ELR (cell line): ENCODE data around the gene FLT3.
"Not testable (repeated sequence)": the region's sequence is repeated elsewhere in the genome, so short reads cannot be mapped to it uniquely, and the experiment has no call there.

ENCODE experiments used
- DNase-seq: peaks from one replicate; pipeline ENCODE4 v3.0.0-alpha.2; 2015; ENCODE audit warnings: low read depth

The FLT3 gene

DNA sequence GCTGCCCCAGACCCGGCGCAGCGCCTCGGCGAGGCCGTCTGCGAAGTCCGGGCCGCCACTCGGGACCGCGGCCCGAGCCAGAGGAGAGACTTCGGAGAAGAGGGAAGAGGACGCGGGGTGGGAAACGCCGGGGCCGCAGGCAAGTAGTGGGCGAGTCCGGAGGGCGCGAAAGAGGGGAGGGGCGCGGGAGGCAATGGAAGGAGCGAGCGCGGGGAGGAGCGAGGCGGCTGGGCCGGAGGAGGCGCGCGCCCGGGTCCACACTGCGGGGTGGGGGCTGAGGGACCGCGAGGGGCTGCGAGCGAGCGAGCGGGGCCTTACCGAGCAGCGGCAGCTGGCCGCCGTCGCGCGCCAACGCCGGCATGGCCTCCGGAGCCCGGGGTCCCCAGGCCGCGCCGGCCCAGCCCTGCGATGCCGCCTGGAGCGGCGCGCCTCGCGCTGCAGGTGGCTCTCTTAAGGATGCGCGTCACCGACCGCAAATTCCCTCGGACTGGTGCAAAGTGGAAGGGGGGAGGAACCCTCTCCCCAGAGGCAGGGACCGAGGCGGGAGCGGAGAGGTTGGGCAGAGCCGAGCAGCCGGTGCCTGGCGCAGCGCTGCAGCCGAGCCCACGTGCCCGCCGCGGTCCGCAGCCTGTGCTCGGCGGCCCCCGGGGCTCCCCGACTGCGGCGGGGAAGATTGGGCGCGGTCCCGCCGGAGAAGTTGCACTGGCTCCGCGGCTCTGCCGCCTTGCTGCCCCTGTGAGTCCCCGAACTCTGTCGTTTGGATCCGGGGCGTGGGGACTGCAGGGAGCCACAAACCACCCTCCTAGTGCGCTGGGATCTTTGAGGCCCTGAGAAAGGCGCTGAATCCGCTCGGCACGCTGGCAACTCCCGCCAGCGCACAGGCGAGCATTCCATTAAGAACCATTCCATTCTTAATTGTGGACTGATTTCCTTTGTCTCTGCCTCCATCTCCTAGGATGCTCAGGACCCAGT lies at the start of gene FLT3:
Gene FLT3, minus strand, starts transcription at position 427 of the 972 bp plus-strand sequence. Its CDS starts 66 bp downstream, at position 361.
- peak; percentile 60 for DNase-seq

DNA sequence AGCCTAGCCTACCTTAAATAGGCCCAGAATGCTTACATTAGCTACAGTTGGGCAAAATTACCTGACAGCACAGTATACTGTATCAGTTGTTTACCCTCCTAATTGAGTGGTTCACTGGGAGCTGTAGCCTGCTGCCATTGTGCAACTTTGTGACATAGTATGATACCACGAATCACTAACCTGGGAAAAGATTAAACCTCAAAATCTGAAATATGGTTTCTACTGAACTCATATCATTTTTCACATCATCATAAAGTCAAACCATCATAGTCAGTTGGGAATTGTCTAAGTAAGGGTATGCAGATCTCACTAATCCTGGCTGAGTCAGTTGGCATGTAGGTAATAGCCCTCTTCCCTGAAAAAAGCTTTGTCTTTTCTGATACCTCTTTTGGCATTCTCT lies 47.1 kb upstream of the FLT3 start:
- peak; percentile 12 for DNase-seq

DNA sequence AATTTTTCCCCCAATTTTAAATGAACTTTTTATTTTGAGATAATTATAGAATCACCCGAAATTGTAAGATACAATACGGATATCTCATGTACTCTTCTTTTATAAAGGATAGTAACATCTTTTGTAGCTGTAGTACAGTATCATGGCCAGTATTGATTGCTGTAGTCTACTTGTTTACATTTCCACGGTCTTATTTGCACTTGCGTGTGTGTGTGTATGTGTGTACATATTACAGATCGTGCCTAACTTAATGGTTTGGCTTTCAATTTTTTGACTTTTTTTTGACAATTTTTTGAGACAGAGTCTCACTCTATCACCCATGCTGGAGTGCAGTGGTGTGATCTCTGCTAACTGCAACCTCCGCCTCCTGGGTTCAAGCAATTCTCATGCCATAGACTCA lies 44.7 kb upstream of the FLT3 start:
- no peak for DNase-seq

DNA sequence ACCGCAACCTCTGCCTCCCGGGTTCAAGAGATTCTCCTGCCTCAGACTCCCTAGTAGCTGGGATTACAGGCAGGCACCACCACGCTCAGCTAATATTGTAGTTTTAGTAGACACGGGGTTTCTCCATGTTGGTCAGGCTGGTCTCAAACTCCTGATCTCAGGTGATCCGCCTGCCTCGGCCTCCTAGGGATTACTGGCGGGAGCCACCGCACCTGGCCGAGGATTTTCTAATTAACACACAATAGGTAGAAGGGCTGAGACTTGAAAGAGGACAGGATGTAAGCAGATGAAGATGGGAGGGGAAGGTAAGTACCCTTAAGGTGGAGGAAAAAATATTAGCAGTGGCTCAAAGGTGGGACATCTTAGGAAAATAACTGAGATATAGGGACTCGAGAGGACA lies 41.2 kb upstream of the FLT3 start:
- DNase-seq, result not testable (repeated sequence)

DNA sequence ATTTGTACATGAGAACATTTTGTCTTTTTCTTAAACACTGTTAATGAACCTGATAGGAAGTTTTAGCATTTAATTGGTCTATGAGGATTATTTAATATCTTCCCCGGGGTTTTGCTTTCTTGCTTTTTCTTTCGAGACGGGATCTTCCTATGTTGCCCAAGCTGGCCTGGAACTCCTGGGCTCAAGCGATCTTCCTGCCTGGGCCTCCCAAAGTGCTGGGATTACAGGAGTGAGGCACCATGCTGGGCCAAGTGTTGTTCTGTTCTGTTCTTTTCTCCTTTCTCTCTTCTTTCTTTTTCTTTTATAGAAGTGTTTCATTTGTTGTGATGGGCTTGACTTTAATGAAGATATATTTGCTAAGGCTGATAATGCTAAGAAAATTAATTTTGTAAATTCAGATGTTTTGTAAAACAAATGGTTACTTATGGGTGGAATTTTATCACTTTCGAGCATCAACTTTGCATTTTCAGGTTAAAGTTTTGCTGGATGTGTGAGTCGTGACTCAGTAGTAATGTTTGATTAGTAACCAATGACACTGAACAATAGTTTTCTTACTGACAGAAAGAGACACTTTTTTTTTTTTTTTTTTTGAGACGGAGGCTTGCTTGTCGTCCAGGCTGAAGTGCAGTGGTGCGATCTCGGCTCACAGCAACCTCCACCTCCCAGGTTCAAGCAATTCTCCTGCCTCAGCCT lies 40.2 kb upstream of the FLT3 start:
- peak; percentile 62 for DNase-seq

DNA sequence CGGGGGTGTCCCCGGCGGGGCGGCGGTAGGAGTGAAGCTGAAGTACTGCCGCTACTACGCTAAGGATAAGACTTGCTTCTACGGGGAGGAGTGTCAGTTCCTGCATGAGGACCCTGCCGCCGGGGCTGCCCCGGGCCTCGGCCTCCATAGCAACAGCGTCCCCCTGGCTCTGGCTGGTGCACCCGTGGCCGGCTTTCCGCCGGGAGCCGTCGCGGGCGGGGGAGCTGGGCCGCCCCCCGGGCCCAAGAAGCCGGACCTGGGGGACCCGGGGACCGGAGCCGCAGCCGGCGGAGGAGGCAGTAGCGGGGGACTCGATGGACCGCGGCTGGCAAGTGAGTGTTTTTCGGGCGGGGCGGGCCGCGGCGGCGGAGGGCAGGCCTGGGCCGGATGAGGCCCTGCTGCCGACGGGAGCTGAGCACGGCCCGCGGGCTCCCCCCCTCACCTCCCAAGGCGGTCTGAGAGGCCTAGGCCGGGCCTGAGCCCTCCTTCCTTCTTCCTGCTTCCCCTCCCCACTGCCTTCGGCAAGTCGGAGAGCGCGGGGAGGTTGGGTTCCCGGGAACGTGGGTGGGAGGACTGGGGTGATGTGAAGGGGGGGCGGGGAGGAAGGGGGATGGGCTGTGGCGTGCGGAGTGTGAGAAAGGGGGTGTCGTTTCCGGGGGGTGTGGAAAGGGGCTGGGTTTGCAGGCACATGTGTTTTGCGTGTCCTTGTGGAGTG lies 38.5 kb upstream of the FLT3 start:
- peak; percentile 88 for DNase-seq

DNA sequence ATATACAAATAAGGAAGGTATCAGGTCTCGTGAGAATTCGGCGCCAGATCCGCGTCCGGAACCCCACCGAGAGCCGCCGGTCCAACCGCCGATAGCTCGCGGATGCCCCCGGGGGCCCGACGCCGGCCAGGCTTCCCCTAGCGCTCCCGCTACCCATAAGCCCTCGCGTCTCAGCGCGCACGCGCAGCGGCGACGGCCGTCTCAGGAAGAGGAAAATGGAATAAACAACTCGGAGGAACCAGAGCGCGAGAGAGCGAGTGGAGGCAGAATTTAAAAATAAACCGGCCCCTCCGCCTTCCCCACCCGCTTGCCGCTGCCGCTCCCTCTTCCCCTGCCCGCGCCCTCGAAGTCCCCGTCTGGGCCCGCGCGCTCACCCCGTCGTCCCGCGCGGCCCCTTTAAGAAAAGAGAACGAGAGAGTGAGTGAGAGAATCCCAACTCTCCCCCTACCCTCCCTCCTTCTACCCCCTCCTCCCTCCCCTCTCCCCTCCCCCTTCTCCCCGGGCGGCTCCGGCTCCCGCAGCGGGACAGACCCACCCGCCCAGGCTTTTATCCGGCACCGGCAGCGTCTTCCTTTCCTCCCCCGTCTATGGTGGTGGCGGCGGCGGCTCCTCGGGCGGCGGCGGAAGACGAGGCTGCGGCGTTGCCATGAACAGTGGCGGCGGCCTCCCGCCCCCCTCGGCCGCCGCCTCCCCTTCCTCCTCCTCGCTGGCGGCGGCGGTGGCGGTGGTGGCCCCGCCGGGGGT lies 37.8 kb upstream of the FLT3 start, which contains the start of gene PAN3:
Gene PAN3, plus strand, starts transcription at position 534 of the 744 bp plus-strand sequence. Its CDS starts 113 bp downstream, at position 647.
- DNase-seq, result peak; percentile 92

DNA sequence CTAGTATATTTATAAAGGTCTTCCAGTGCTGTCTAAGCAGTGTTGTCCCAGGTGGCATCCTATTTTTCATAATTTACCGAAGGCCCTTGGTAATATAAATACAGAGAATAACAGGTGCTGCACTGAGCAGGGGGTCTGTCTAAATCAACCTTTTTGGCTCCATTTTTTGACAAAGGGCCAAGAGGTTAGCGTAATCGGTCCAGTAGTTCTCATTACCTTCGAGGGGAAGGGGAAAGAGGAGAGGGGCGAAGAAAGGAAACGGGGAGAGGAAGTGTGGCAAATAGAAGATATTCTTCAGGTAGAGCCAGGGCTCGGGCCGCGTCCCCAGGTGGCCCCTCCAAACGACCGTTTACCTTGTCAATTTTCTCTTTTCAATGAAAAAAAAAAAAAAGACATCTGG lies 37.2 kb upstream of the FLT3 start:
- peak; percentile 24 for DNase-seq

DNA sequence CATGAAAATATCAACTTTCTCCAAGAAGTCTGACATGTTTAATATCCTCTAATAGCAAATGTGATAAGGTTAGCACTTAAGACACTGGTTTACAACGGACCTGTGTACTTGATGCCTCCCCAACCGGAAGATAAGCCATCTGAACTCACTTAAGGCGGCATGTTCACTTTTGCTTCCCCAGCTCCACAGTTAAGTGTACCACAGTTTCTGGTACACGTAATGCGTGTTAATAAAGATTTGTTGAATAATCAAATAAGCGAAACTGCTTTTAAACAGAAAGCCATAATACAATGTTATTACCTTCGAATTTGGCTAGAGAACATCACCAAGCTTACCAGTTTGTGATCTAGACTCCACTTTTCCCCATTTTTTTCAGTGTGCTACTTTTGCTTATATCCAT lies 36.5 kb upstream of the FLT3 start:
- no peak for DNase-seq

DNA sequence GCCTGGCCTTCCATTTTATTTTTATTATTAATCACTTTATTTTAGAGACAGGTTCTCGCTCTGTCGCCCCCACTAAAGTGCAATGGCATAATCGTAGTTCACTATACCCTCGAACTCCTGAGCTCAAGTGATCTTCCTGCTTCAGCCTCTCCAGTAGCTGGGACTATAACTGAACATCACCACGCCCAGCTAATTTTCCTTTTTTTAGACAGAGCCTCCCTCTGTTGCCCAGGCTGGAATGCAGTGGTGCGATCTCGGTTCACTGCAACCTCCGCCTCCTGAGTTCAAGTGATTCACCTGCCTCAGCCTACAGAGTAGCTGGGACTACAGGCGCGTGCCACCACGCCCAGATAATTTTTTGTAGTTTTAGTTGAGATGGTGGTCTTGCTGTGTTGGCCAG lies 31.3 kb upstream of the FLT3 start:
- no peak for DNase-seq

DNA sequence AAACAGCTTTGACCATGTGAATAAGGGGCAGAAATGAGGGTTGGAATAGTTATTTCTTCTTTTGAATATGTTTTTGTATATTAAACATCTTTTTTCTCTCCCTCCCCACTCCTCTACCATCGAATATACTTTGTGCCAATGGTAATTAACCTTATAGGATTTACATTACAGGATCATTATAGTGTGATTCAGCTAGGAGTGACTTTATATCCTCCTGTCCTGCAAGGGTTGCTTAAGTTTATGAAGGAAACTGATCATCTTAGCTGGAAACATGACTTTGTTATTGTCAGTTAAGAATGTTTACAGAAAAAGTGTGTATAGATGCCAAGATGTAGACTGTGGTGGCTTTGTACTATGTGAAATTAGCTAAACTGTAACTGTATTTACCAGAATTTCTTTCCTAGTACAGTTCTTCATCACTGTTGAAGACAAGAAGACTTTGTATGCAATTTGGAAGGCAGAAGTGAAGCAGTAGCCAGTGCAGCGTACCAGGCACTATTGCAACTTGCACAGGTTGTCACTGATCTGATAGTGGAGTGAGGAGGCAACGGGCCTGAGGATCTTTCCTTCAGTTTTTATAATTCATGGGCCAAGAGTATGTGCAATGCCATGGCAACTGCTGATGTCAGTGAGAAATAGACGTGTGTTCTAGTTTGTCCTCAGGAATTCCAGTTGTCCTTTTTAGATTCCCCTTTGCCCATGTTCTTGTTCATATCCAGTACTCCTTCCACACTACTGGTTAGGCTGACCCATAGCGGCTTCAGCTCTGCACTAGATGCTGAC lies 29.7 kb upstream of the FLT3 start:
- no peak for DNase-seq

DNA sequence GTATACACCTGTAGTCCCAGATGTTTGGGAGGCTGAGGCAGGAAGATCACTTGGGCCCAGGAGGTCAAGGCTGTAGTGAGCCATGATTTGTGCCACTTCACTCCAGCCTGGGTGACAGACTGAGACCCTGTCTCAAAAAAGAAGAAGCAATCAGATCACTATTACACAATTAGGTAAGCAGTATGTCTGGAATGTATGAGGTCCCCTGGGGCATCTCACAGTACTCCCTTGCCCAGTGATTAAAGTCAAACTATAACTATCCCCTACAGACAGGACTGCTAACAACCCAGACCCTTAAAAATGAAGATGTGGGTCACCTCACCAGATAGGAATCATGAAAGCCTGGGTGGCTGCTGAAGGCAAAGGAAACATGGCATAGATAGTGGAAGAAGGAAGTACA lies 28.6 kb upstream of the FLT3 start:
- no peak for DNase-seq

DNA sequence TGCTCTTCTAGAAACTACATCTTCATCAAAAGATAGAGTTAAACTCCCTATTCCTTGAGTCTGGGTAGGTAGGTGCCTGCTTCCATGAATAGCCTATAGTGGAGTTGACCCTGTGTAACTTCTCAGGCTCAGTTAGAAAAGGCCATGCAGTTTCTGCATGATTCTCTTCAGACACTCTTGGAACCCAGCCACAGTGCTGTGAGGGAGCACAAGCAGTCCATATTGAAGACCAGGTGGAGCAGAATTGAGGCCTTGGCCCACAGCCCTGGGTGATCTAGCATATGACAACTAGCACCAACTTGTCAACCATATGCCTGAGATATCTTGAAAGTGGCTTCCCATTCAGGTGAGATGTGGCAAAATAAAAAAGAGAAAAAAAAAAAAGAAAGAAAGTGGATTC lies 27.7 kb upstream of the FLT3 start:
- no peak for DNase-seq

DNA sequence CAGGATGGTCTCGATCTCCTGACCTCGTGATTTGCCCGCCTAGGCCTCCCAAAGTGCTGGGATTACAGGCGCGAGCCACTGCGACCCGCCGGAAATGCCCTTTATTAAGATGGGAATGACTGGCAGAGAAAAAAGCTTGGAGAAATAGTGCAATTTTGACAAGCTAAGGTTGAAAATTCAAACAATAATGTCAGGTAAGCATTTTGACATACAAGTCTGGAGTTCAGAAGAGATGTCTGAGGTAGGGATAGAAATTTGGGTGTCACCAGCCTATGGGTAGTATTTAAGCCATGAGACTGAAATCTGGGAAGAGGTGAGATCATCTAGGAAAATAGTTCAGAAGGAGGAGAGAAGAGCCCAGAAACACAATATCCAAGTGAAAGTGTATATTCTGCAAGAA lies 20.8 kb upstream of the FLT3 start:
- no peak for DNase-seq

DNA sequence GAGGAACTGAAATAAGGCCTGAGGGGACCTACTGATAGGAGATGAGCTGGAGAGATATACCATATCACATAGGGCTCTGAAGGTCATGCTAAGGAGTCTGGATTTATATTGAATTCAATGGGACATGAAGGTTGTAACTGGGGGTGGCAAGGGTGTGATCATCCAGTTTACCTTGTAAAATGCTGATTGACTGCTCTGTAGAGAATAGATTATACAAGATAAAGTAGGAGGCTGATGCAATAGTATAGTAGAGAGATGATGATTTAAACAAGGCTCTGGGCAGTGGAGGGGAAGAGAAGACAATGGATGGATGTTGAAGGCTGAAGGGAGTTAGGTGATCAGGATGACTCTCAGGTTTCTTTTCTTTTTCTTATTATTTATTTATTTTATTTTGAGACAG lies 19.9 kb upstream of the FLT3 start:
- DNase-seq, result no peak

DNA sequence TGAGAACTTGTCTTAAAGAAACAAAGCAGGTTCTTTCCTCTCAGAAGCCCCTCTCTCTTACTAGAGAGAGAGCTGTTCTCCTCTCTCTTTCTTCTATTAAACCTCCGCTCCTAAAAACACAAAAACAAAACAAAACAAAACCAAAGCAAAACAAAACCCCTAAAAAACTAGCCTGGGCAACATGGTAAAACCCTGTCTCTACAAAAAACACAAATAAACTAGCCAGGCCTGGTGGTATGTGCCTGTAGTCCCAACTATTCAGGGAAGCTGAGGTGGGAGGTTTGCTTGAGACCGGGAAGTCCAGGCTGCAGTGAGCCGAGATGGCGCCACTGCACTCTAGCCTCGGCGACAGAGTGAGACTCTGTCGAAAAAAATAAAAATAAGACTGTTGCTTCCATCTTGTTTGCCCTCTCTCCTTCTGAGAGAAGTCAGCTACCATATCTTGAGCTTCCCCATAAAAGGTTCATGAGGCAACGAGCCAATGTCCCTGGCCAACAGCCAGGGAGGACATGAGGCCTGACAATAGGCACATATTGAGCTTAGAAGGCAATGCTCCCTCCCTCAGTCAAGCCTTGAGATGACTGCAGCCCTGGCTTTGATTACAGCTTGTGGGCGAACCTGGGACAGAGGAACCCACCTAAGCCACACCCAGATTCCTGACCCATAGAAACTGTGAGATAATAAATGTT lies 17.5 kb upstream of the FLT3 start:
- no peak for DNase-seq

DNA sequence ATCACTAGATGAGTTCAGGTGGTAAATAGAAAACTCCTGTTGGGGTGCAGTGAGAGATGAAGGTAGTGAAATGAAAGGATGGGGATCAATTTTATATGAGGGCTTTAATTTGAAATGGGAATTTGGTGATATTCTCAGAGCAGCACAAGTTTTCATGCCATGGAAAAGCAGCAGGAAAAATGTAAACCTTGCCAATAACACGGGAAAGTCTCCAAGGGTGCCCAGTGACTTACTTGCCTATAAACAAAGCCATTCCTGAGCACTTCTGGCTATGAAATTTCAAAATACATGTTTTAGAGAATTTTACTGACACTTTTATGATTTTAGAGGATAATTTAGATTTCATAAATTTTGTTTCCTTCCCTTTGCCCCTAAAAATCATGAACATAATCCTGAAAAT lies 16.4 kb upstream of the FLT3 start:
- DNase-seq, result no peak

DNA sequence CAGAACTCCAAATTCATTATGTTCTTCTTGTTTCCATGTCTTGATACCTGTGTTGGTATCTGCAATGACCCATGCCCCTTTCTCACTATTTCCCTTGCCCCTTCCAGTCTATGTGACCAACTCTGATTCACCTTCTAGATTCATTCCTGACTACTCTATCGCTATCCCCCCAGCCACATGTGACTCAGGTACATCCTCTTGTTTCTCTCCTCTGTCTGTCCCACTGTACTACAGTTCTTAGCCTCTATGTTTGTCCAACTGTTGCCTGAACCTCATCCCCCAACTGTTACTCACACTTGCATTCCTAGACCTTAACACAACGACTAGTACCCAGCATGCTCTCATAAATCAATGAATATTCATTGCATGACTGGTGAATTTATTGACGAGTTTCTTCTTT lies 10.0 kb upstream of the FLT3 start:
- peak; percentile 16 for DNase-seq

DNA sequence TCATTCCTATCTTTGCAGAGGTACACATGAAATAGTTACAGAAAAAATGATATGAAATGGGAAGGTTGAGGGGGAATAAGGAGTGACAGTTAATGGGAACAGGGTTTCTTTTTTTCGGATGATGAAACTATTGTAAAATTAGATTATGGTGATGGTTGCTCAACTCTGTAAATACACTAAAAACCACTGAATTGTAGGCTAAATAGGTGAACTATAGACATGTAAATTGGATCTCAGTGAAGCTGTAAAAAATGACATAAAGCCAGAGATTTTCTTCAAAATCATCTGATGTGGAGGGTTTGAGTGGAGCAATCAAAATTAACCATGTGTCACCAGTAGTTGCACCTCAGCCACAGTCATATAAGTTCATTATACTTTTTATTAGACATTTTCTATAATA lies 6.6 kb upstream of the FLT3 start:
- DNase-seq, result no peak

DNA sequence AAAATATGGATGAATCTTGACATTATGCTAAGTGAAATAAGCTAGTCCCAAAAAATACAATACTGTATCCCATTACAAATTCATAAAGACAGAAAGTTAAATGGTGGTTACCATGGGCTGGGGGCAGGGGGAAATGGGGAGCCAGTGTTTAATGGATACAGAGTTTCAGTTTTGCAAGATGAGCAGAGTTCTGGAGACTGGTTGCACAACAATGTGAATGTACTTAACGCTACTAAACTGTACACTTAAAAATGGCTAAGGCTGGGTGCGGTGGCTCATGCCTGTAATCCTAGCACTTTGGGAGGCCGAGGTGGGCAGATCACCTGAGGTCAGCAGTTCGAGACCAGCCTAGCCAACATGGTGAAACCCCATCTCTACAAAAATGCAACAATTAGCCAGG lies 1.5 kb upstream of the FLT3 start:
- not testable (repeated sequence) for DNase-seq
